B cell (primary cell): ENCODE measurements around the gene CREB3L1. TPM values are rescaled to one million over a fixed set of nuclear protein-coding genes. Genes with fewer than 3 reads are reported as not detected.

ENCODE experiments used
- ATAC-seq: fragments of 200-7000 bp; cut with Tn5 transposase; one replicate; pipeline ENCODE4 v1.10.0; 2021; ENCODE audit warnings: low read depth, mild to moderate bottlenecking, moderate number of reproducible peaks, moderate library complexity
- CTCF ChIA-PET: fragments of 350-600 bp; sonication (Branson Sonifier 250); formaldehyde crosslinking; loops from one replicate; lab custom pipeline; 2021; ENCODE audit warnings: antibody characterized with exemption, inconsistent platforms; lab: Charles Lee
- POLR2A ChIA-PET: fragments of 350-600 bp; sonication (Branson Sonifier 250); formaldehyde crosslinking; loops from one replicate; lab custom pipeline; 2021; ENCODE audit warnings: antibody characterized with exemption; lab: Charles Lee
- DNase-seq: peaks from one replicate; pipeline ENCODE4 v3.0.0; 2013
- H2AFZ ChIP-seq: 2 replicates; pipeline ENCODE4 v1.6.1; 2012; ENCODE audit warnings: mild to moderate bottlenecking, low read depth, low read length; ENCODE audit not compliant: insufficient read depth, poor library complexity, severe bottlenecking
- H3K27ac ChIP-seq, 2 donors: 1 replicate in 1 of 2; 2 replicates in 1 of 2; pipeline ENCODE4 v1.5.1; 2012 to 2013; ENCODE audit warnings: low read length in 2 of 2, mild to moderate bottlenecking in 2 of 2, moderate library complexity in 1 of 2
- H3K27me3 ChIP-seq, 4 experiments: fragments of 200-600 bp in 1 of 4; sonication (generic) in 1 of 4; replicated peaks in 1 of 4; 1 replicate in 2 of 4; 2 replicates in 2 of 4; pipeline versions ENCODE4 v1.6.1 to v1.7.0; 2013 to 2016; ENCODE audit warnings: low read length in 3 of 4, mild to moderate bottlenecking in 2 of 4, mixed read lengths in 1 of 4, moderate library complexity in 1 of 4; ENCODE audit not compliant: insufficient read depth in 4 of 4, control insufficient read depth in 3 of 4; ENCODE audit errors: control extremely low read depth in 1 of 4
- H3K36me3 ChIP-seq, 2 experiments: replicated peaks in 1 of 2; 1 replicate in 1 of 2; 2 replicates in 1 of 2; pipeline versions ENCODE4 v1.6.1 to v1.7.1; 2013; ENCODE audit warnings: low read length in 1 of 2; ENCODE audit not compliant: insufficient read depth in 2 of 2, control insufficient read depth in 1 of 2; ENCODE audit errors: control extremely low read depth in 1 of 2, extremely low read depth in 1 of 2
- H3K4me1 ChIP-seq, 2 donors: fragments of 200-600 bp in 1 of 2; sonication (generic) in 1 of 2; 1 replicate in 1 of 2; 2 replicates in 1 of 2; pipeline versions ENCODE4 v1.5.1 to v1.6.1; 2013 to 2017; ENCODE audit warnings: low read length in 2 of 2; ENCODE audit not compliant: control insufficient read depth in 2 of 2, insufficient read depth in 2 of 2
- H3K4me2 ChIP-seq: replicated peaks from 2 replicates; pipeline ENCODE3; 2012; ENCODE audit warnings: mild to moderate bottlenecking, low read depth, low read length; ENCODE audit not compliant: poor library complexity, severe bottlenecking
- H3K4me3 ChIP-seq, 5 experiments: fragments of 200-600 bp in 1 of 5; sonication (generic) in 1 of 5; 1 replicate in 3 of 5; 2 replicates in 2 of 5; pipeline versions ENCODE4 v1.5.1 to v1.7.0; 2011 to 2016; ENCODE audit warnings: low read length in 4 of 5, mild to moderate bottlenecking in 4 of 5, low read depth in 2 of 5, control low read depth in 1 of 5, moderate library complexity in 1 of 5; ENCODE audit not compliant: insufficient read depth in 1 of 5; ENCODE audit errors: control extremely low read depth in 1 of 5, extremely low read depth in 1 of 5
- H3K79me2 ChIP-seq: fragments of 200-600 bp; sonication (generic); one replicate; pipeline ENCODE4 v1.6.0; 2016; ENCODE audit warnings: low read length; ENCODE audit not compliant: control insufficient read depth, insufficient read depth
- H3K9ac ChIP-seq: fragments of 200-600 bp; sonication (generic); 2 replicates; pipeline ENCODE4 v1.6.1; 2017; ENCODE audit warnings: mild to moderate bottlenecking, low read length, moderate library complexity
- H3K9me3 ChIP-seq, 3 donors: one replicate each; pipeline versions ENCODE4 v1.6.1 to v1.7.1; 2013; ENCODE audit warnings: low read length in 2 of 3; ENCODE audit not compliant: control insufficient read depth in 2 of 3, insufficient read depth in 1 of 3; ENCODE audit errors: control extremely low read depth in 1 of 3
- H4K20me1 ChIP-seq: 2 replicates; pipeline ENCODE4 v1.6.0; 2012; ENCODE audit warnings: mild to moderate bottlenecking, low read length; ENCODE audit not compliant: insufficient read depth, control insufficient read depth, poor library complexity, severe bottlenecking
- H3K27ac Mint-ChIP-seq: one replicate; pipeline ENCODE4 v1.8.0; 2021; ENCODE audit warnings: mixed read lengths
- H3K27me3 Mint-ChIP-seq: one replicate; pipeline ENCODE4 v1.8.0; 2021; ENCODE audit warnings: mixed read lengths
- H3K4me1 Mint-ChIP-seq: one replicate; pipeline ENCODE4 v1.8.0; 2021; ENCODE audit warnings: mixed read lengths
- H3K4me3 Mint-ChIP-seq: one replicate; pipeline ENCODE4 v1.8.0; 2021; ENCODE audit warnings: mixed read lengths
- H3K9me3 Mint-ChIP-seq: one replicate; pipeline ENCODE4 v1.8.0; 2022; ENCODE audit warnings: mixed read lengths; ENCODE audit not compliant: insufficient read depth
- CTCF ChIP-seq: fragments of 200-600 bp; IDR thresholded peaks from one replicate; pipeline ENCODE4 v1.8.0; 2022; ENCODE audit warnings: antibody characterized with exemption, mild to moderate bottlenecking
- EZH2 ChIP-seq: IDR thresholded peaks from 2 replicates; pipeline ENCODE4 v1.6.1; 2012; ENCODE audit warnings: borderline replicate concordance, low read depth, mild to moderate bottlenecking, moderate library complexity, low read length; ENCODE audit not compliant: insufficient read depth, poor library complexity, severe bottlenecking
- WGBS: methylation state at CpG from one replicate; pipeline ENCODE4 v1.1.5; 2013; ENCODE audit warnings: missing lambda C conversion rate; ENCODE audit not compliant: insufficient coverage; 5-methylcytosine and 5-hydroxymethylcytosine counted together
- intact Hi-C: fragments of 100-400 bp; cut with micrococcal nuclease; formaldehyde crosslinking; loops from one replicate; pipeline ENCODE4 v1.10.0; 2022
- polyA plus RNA-seq: library from polyadenylated mRNA; depleted of rRNA; stranded (reverse); fragments of >200 nt; gene quantifications from 2 replicates; pipeline ENCODE4 v1.2.3, GENCODE V29; 2012
- total RNA-seq, 2 donors: library from RNA; stranded (reverse); fragments of 120-200 nt in 1 of 2; gene quantifications; 1 replicate in 1 of 2; 2 replicates in 1 of 2; pipeline versions ENCODE4 v1.2.3 to v1.2.4, GENCODE V29; 2013 to 2022

CREB3L1 gene
- total and polyA plus RNA-seq, 2 donors (not counting 1 experiment from before 2014, with no cell fraction given), result not detected

GRCh38 chr11:46278387-46279125, 1.1 kb downstream of the CREB3L1 start:
- Mint-ChIP-seq H3K27ac (no peak overlapping the region), H3K27me3 (peaks cover 61% of the 10 kb centered on the region), H3K4me3 (no peak overlapping the region), H3K9me3 (no peaks in the 10 kb centered on the region), H3K4me1 (peaks cover 8% of the 10 kb centered on the region)
- peaks cover 0 to 53% (median 21%) of the 10 kb centered on the region in 4 experiments for H3K27me3 ChIP-seq
- no peak for TF ChIP-seq EZH2
- TF ChIP-seq CTCF, result no peak
- H3K9ac ChIP-seq, result no peak overlapping the region
- H3K4me2 ChIP-seq, result peak overlapping the region; percentile 51
- H2AFZ ChIP-seq, result no peak overlapping the region
- H3K27ac ChIP-seq, result no peak overlapping the region
- H3K4me3 ChIP-seq, result no peak overlapping the region
- H3K4me1 ChIP-seq, result peaks cover 10 to 12% of the 10 kb centered on the region in 2 donors
- ATAC-seq (no peak), DNase-seq (no peak)
- no peaks in the 10 kb centered on the region for H3K79me2 ChIP-seq
- intact Hi-C loops, result no loop called here
- CTCF ChIA-PET, result no interaction called here
- POLR2A ChIA-PET, result no interaction called here
- H4K20me1 ChIP-seq, result no peaks in the 10 kb centered on the region
- peaks cover 0 to 2% (median 0%) of the 10 kb centered on the region in 3 donors for H3K9me3 ChIP-seq
- no peaks in the 10 kb centered on the region for H3K36me3 ChIP-seq
- WGBS, result 20% methylated on average over 17 of the region's 22 CpGs
